ENCODE data around the gene KDM4C.
A peak's percentile ranks its signal among the peaks of the same experiment; 100 is the strongest.
"Not testable (repeated sequence)": the region's sequence is repeated elsewhere in the genome, so short reads cannot be mapped to it uniquely, and the experiment has no call there.

Gene KDM4C

DNA sequence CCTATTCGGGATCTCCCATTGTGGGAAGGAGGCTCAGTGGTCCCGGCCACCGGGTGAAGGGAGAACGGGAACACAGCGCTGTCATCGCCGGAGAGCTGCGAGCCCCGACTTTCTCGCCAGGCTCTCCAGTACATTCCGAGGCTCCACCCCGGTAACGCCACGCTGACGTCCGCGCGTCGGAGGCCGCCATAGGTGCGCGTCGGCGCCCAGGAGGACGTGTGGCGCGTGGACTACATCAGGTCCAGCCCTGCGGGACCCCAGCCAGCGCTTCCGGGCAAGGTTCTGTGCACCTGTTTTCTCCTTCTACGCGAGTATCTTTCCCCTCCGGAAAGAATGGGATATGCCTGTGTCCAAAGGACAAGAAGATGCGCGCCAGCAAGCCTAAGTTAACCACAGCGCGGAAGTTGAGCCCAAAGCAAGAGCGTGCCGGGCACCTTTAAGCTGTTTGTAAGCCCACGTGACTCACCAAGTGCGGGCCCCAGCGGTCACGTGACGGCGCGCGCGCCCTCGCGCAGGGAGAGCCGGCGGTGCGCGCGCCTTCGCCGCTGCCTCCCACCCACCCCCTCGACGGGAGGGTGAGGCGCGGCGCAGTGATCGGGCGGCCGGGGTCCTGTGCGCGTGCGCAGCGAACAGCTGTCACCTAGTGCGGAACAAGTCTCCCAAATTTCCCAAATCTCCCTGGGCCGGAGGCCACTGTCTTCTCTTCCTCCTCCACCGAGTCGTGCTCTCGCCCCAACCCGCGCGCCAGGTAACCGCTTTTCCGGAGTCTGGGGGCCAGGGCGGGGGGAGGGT is at the start of gene KDM4C:
Gene KDM4C (plus strand): TSS at position 518 of the 792 bp plus-strand sequence. CDS start 35,016 bp downstream, outside the sequence.
- Mint-ChIP-seq H3K27ac (peak within 1 kb of the TSS; percentile 100), H3K9me3 (no peaks in the 10 kb centered on the region), H3K27me3 (ENCODE audit: low read depth, poor library complexity) (peaks cover 10% of the 10 kb centered on the region), H3K4me1 (peaks cover 12% of the 10 kb centered on the region), H3K4me3 (peak within 1 kb of the TSS; percentile 96), H3K36me3 (ENCODE audit: low read depth) (no peaks in the 10 kb centered on the region)
- peak; percentile 96 for DNase-seq
- TF ChIP-seq, protein P1, sequence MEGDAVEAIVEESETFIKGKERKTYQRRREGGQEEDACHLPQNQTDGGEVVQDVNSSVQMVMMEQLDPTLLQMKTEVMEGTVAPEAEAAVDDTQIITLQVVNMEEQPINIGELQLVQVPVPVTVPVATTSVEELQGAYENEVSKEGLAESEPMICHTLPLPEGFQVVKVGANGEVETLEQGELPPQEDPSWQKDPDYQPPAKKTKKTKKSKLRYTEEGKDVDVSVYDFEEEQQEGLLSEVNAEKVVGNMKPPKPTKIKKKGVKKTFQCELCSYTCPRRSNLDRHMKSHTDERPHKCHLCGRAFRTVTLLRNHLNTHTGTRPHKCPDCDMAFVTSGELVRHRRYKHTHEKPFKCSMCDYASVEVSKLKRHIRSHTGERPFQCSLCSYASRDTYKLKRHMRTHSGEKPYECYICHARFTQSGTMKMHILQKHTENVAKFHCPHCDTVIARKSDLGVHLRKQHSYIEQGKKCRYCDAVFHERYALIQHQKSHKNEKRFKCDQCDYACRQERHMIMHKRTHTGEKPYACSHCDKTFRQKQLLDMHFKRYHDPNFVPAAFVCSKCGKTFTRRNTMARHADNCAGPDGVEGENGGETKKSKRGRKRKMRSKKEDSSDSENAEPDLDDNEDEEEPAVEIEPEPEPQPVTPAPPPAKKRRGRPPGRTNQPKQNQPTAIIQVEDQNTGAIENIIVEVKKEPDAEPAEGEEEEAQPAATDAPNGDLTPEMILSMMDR (IDR thresholded peaks at IDR 0.05): no peak

DNA sequence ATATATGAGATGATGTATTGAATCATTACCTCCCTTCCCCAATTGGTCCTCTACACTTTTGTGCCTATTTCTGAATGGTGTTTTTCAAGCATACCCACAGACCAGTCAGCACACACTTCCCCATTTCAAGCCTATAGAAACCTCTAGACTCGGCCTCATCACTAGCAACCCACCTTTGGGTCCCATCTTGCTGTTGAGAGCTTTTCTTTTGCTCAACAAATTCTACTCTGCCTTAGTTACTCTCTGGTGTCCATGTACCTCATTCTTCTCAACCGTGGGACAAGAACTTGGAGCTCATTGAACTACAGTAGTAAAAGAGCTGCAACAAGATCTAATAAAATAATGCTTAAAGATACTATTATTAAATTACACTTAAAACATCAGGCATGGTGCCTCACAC is 49.0 kb upstream of the KDM4C start:
- H3K9me3 Mint-ChIP-seq: peaks cover 4% of the 10 kb centered on the region
- TF ChIP-seq, protein P1 (IDR thresholded peaks at IDR 0.05): no peak
- peaks cover 4% of the 10 kb centered on the region for H3K4me1 Mint-ChIP-seq
- H3K4me3 Mint-ChIP-seq: no peak overlapping the region
- H3K36me3 Mint-ChIP-seq (ENCODE audit: low read depth): no peaks in the 10 kb centered on the region
- peaks cover 10% of the 10 kb centered on the region for H3K27me3 Mint-ChIP-seq (ENCODE audit: low read depth, poor library complexity)
- no peak overlapping the region for H3K27ac Mint-ChIP-seq
- no peak for DNase-seq

DNA sequence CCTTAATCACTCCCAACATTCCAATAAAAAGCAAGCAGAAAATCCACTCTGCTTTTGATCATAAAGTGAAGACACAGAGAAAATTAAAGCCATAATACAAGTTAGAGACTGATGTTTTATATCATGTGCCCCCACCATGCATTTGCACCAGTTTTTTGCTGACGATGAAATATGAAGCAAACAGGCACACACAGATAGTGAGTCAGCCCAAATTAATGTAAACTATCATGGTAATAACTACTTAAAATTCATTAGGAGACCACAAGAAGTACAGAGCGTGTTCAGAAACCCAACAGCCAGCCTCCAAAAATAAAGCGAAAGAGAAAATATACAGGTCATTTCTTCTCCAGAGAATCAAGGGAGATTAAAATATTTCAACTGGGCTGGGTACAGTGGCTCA is 46.4 kb upstream of the KDM4C start:
- Mint-ChIP-seq H3K27ac (no peak overlapping the region), H3K4me3 (no peak overlapping the region), H3K4me1 (no peaks in the 10 kb centered on the region), H3K36me3 (ENCODE audit: low read depth) (no peaks in the 10 kb centered on the region), H3K27me3 (ENCODE audit: low read depth, poor library complexity) (peaks cover 5% of the 10 kb centered on the region), H3K9me3 (peaks cover 4% of the 10 kb centered on the region)
- no peak for DNase-seq
- TF ChIP-seq, protein P1 (IDR thresholded peaks at IDR 0.05): no peak

DNA sequence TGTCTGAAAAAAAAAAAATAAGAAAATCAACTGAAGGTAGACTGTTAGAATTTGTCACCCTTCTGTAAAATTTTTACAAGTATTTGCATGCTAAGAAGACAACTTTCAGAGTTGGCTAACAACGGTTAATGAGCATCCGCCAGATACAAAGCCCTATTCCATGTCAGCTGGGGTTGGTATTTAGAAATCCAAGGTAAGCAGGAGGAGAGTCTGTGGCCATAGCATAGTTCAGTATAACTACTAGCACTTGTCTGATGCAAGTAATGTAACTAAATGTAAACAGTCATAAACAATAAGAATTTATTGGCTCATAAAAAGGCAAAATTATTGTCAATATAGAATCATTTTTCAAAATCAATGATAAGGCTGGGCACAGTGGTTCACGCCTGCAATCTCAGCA is 45.7 kb upstream of the KDM4C start:
- no peak overlapping the region for H3K4me3 Mint-ChIP-seq
- H3K4me1 Mint-ChIP-seq: no peaks in the 10 kb centered on the region
- H3K36me3 Mint-ChIP-seq (ENCODE audit: low read depth): no peaks in the 10 kb centered on the region
- DNase-seq: no peak
- H3K27me3 Mint-ChIP-seq (ENCODE audit: low read depth, poor library complexity): peaks cover 4% of the 10 kb centered on the region
- no peak overlapping the region for H3K27ac Mint-ChIP-seq
- TF ChIP-seq, protein P1 (IDR thresholded peaks at IDR 0.05): no peak
- peaks cover 4% of the 10 kb centered on the region for H3K9me3 Mint-ChIP-seq

DNA sequence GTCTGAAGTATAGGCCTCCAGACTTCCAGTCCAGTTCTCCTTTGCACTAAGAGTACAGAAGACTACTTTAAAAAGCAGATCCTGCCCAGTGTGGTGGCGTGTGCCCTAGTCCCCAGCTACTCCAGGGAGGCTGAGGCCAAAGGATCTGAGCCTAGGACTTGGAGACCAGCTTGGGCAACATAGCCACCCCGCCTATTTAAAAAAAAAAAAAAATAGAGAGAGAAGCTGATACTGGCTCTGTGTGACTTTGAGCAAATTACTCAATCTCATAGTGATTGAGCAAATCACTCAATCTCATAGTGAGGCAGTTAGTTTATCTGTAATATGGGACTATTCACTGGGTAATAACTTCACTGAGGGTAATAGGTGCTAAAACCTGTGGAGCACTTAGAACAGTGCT is 43.6 kb upstream of the KDM4C start:
- H3K36me3 Mint-ChIP-seq (ENCODE audit: low read depth): no peaks in the 10 kb centered on the region
- no peak overlapping the region for H3K27ac Mint-ChIP-seq
- H3K9me3 Mint-ChIP-seq: no peaks in the 10 kb centered on the region
- H3K27me3 Mint-ChIP-seq (ENCODE audit: low read depth, poor library complexity): peaks cover 7% of the 10 kb centered on the region
- TF ChIP-seq, protein P1 (IDR thresholded peaks at IDR 0.05): no peak
- DNase-seq: no peak
- no peak overlapping the region for H3K4me3 Mint-ChIP-seq
- no peaks in the 10 kb centered on the region for H3K4me1 Mint-ChIP-seq

DNA sequence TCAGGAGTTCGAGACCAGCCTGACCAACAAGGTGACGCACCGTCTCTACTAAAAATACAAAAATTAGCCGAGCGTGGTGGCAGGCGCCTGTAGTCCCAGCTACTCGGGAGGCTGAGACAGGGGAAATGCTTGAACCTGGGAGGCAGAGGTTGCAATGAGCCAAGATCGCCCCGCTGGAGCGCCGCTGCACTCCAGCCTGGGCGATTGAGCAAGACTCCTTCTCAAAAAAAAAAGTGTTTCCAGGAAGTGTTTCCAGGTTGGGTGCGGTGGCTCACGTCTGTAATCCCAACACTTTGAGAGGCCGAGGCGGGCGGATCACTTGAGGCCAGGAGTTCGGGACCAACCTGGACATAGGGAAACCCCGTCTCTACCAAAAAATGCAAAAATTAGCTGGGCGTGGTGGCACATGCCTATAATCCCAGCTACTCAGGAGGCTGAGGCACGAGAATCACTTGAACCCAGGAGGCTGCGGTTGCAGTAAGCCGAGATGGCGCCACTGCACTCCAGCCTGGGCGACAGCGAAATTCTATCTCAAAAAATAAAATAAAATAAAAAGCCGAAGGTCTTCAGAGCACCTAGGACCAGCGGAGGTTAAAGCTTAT is 42.5 kb upstream of the KDM4C start:
- not testable (repeated sequence) for DNase-seq; H3K4me3 Mint-ChIP-seq; H3K9me3 Mint-ChIP-seq; H3K4me1 Mint-ChIP-seq; H3K36me3 Mint-ChIP-seq (ENCODE audit: low read depth); H3K27ac Mint-ChIP-seq; H3K27me3 Mint-ChIP-seq (ENCODE audit: low read depth, poor library complexity)

Data from nephron progenitor cell (in vitro differentiated cells).